Caco-2 (cell line): ENCODE results near the gene FANCD2. TPM values are rescaled to one million over a fixed set of nuclear protein-coding genes. Genes with fewer than 3 reads are reported as not detected.

ENCODE experiments used
- BruUV-seq: library from RNA; stranded (reverse); fragments of 400-500 nt; replicated peaks from 2 replicates; lab custom pipeline; 2021; lab: Mats Ljungman, UMichigan
- CTCF ChIA-PET: fragments of 300-600 bp; sonication (Branson Sonifier 250); formaldehyde crosslinking; loops from one replicate; lab custom pipeline; 2022; ENCODE audit warnings: antibody characterized with exemption; lab: Charles Lee
- POLR2A ChIA-PET: fragments of 300-600 bp; sonication (Branson Sonifier 250); formaldehyde crosslinking; loops from one replicate; lab custom pipeline; 2022; ENCODE audit warnings: antibody characterized with exemption; lab: Charles Lee
- DNase-seq, 2 experiments: peaks; one replicate each; pipeline versions ENCODE4 v3.0.0 to v3.0.0-alpha.2; 2020 to 2022
- H3K27me3 ChIP-seq: replicated peaks from 2 replicates; pipeline ENCODE4 v1.6.0; 2011; ENCODE audit warnings: low read length; ENCODE audit not compliant: control insufficient read depth, insufficient read depth
- H3K36me3 ChIP-seq: 2 replicates; pipeline ENCODE4 v1.5.1; 2011; ENCODE audit warnings: low read length; ENCODE audit not compliant: control insufficient read depth, insufficient read depth
- H3K4me1 ChIP-seq: fragments of 250-450 bp; sonication (Bioruptor Pico); 2 replicates; pipeline ENCODE4 v1.5.1; 2020; ENCODE audit warnings: mild to moderate bottlenecking
- H3K4me3 ChIP-seq: 2 replicates; pipeline ENCODE4 v1.5.1; 2011; ENCODE audit warnings: low read depth, mild to moderate bottlenecking, control low read depth, low read length
- H3K9me3 ChIP-seq: fragments of 250-450 bp; sonication (Bioruptor Pico); 2 replicates; pipeline ENCODE4 v1.5.1; 2020; ENCODE audit warnings: mild to moderate bottlenecking, moderate library complexity
- H3K27ac Mint-ChIP-seq: one replicate; pipeline ENCODE4 v1.8.0; 2022; ENCODE audit warnings: mixed read lengths; ENCODE audit not compliant: unreplicated experiment
- H3K27me3 Mint-ChIP-seq: one replicate; pipeline ENCODE4 v1.8.0; 2022; ENCODE audit warnings: mixed read lengths; ENCODE audit not compliant: insufficient read depth, unreplicated experiment
- H3K36me3 Mint-ChIP-seq: one replicate; pipeline ENCODE4 v1.8.0; 2022; ENCODE audit warnings: mild to moderate bottlenecking, mixed read lengths; ENCODE audit not compliant: insufficient read depth, unreplicated experiment
- H3K4me1 Mint-ChIP-seq: one replicate; pipeline ENCODE4 v1.8.0; 2022; ENCODE audit warnings: low read depth, mixed read lengths; ENCODE audit not compliant: unreplicated experiment
- H3K4me3 Mint-ChIP-seq: one replicate; pipeline ENCODE4 v1.8.0; 2022; ENCODE audit warnings: mild to moderate bottlenecking, moderate library complexity, mixed read lengths; ENCODE audit not compliant: unreplicated experiment
- H3K9me3 Mint-ChIP-seq: one replicate; pipeline ENCODE4 v1.8.0; 2022; ENCODE audit warnings: mixed read lengths; ENCODE audit not compliant: unreplicated experiment
- CTCF ChIP-seq, 2 experiments: fragments of 200-600 bp in 1 of 2; IDR thresholded peaks; 1 replicate in 1 of 2; 2 replicates in 1 of 2; pipeline versions ENCODE4 v1.5.1 to v1.8.0; 2011 to 2022; ENCODE audit warnings: antibody characterized with exemption in 1 of 2, control low read depth in 1 of 2, inconsistent platforms in 1 of 2, low read depth in 1 of 2, low read length in 1 of 2, mild to moderate bottlenecking in 1 of 2, moderate library complexity in 1 of 2; ENCODE audit not compliant: insufficient read depth in 1 of 2, severe bottlenecking in 1 of 2, unreplicated experiment in 1 of 2
- intact Hi-C: fragments of 100-400 bp; cut with micrococcal nuclease; formaldehyde crosslinking; loops from one replicate; pipeline ENCODE4 v1.10.0; 2022; ENCODE audit not compliant: unreplicated experiment
- total RNA-seq: library from RNA; stranded (reverse); gene quantifications from 2 replicates; pipeline ENCODE4 v1.2.3, GENCODE V29; 2022

The FANCD2 gene
- total RNA-seq, 1 experiment from 2014 or later: 35.6 TPM

- Histone ChIP-seq H3K27me3 (no peaks in the 10 kb centered on the region), H3K9me3 (no peaks in the 10 kb centered on the region), H3K4me3 (no peak overlapping the region), H3K36me3 (peaks cover 1% of the 10 kb centered on the region; the same call in 1 of the 2 replicates), H3K4me1 (no peaks in the 10 kb centered on the region)
- POLR2A ChIA-PET: no interaction called here
- H3K27me3 Mint-ChIP-seq: no peaks in the 10 kb centered on the region
- H3K4me3 Mint-ChIP-seq: no peak overlapping the region
- H3K36me3 Mint-ChIP-seq: peaks cover 57% of the 10 kb centered on the region
- intact Hi-C loops: no loop called here
- no peak for DNase-seq
- no peak overlapping the region for H3K27ac Mint-ChIP-seq
- H3K9me3 Mint-ChIP-seq: no peaks in the 10 kb centered on the region
- TF ChIP-seq CTCF (IDR thresholded peaks at IDR 0.05; ENCODE audit: insufficient read depth in 1 of 2, low read depth in 1 of 2, low read length in 1 of 2, severe bottlenecking in 1 of 2, unreplicated experiment in 1 of 2): no peak
- BruUV-seq: no TSS peak
- no peaks in the 10 kb centered on the region for H3K4me1 Mint-ChIP-seq
- CTCF ChIA-PET: interaction anchor here (0.7 kb wide), 1 partner anchor 48 kb away, joined by 3 read pairs; no protein-coding TSS in a partner anchor
Measured at GRCh38 chr3:9994086-9994844, 32.0 kb upstream of the FANCD2 start.

DNA sequence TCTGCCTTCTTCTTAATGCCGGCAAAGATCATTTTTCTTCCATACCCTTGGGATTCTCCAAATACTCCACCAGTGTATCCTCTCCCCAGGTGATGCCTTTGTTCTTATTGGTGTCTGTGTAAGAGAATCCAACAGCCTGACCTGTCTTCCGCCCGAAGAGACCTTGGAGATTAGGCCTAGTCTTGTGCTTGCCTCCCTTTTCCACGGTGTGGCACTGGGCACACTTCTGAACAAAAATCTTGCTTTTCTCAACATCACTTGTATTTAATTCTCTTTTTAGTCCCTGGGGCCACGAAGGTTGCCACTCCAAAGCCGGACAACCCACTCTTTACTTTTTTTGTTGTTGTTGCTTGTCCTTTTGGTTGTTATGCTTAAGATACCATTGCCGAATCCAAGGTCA, 25.6 kb upstream of the FANCD2 start:
- no peak for TF ChIP-seq CTCF (IDR thresholded peaks at IDR 0.05; ENCODE audit: insufficient read depth in 1 of 2, low read depth in 1 of 2, low read length in 1 of 2, severe bottlenecking in 1 of 2, unreplicated experiment in 1 of 2)
- POLR2A ChIA-PET: no interaction called here
- Mint-ChIP-seq H3K27ac (no peak overlapping the region), H3K9me3 (no peaks in the 10 kb centered on the region), H3K4me1 (no peaks in the 10 kb centered on the region), H3K27me3 (no peaks in the 10 kb centered on the region), H3K36me3 (peaks cover 68% of the 10 kb centered on the region), H3K4me3 (no peak overlapping the region)
- no peak for DNase-seq
- Histone ChIP-seq H3K4me1 (no peaks in the 10 kb centered on the region), H3K27me3 (no peaks in the 10 kb centered on the region), H3K36me3 (peaks cover 1% of the 10 kb centered on the region; the same call in 1 of the 2 replicates), H3K9me3 (no peaks in the 10 kb centered on the region), H3K4me3 (no peak overlapping the region)
- CTCF ChIA-PET: no interaction called here
- BruUV-seq: no TSS peak
- intact Hi-C loops: no loop called here

GRCh38 chr3:10002951-10003350, 23.3 kb upstream of the FANCD2 start:
- H3K27me3 ChIP-seq: no peaks in the 10 kb centered on the region
- DNase-seq: no peak
- TF ChIP-seq CTCF (IDR thresholded peaks at IDR 0.05; ENCODE audit: insufficient read depth in 1 of 2, low read depth in 1 of 2, low read length in 1 of 2, severe bottlenecking in 1 of 2, unreplicated experiment in 1 of 2): no peak
- ChIA-PET POLR2A (no interaction called here), CTCF (no interaction called here)
- Mint-ChIP-seq H3K27me3 (no peaks in the 10 kb centered on the region), H3K27ac (no peak overlapping the region), H3K36me3 (peaks cover 57% of the 10 kb centered on the region), H3K9me3 (no peaks in the 10 kb centered on the region), H3K4me3 (no peak overlapping the region), H3K4me1 (no peaks in the 10 kb centered on the region)
- no peaks in the 10 kb centered on the region for H3K4me1 ChIP-seq
- intact Hi-C loops: no loop called here
- no peaks in the 10 kb centered on the region for H3K9me3 ChIP-seq
- peaks cover 1% of the 10 kb centered on the region; the same call in 1 of the 2 replicates for H3K36me3 ChIP-seq
- BruUV-seq: no TSS peak
- no peak overlapping the region for H3K4me3 ChIP-seq
